Astrocyte of the hippocampus (primary cell): ENCODE data around the gene ZCCHC24.
A peak's percentile ranks its signal among the peaks of the same experiment; 100 is the strongest.

Source experiments
- DNase-seq: peaks from one replicate; pipeline ENCODE4 v3.0.0; 2011; ENCODE audit warnings: low read depth, low spot score

ZCCHC24 gene

GRCh38 chr10:79411546-79412495, 33.6 kb downstream of the ZCCHC24 start:
- no peak for DNase-seq

GRCh38 chr10:79410315-79411094, 34.9 kb downstream of the ZCCHC24 start:
- no peak for DNase-seq

GRCh38 chr10:79409726-79410085, 35.7 kb downstream of the ZCCHC24 start:
- no peak for DNase-seq

GRCh38 chr10:79409038-79409725, 36.2 kb downstream of the ZCCHC24 start:
- no peak for DNase-seq

- DNase-seq = peak; percentile 34
Measured at GRCh38 chr10:79407811-79408795, 37.3 kb downstream of the ZCCHC24 start.

- DNase-seq = no peak
Measured at GRCh38 chr10:79407423-79407796, 38.0 kb downstream of the ZCCHC24 start.

- DNase-seq = no peak
Measured at GRCh38 chr10:79406683-79407422, 38.6 kb downstream of the ZCCHC24 start.

GRCh38 chr10:79405995-79406515, 39.4 kb downstream of the ZCCHC24 start:
- no peak for DNase-seq

GRCh38 chr10:79405221-79405994, 40.0 kb downstream of the ZCCHC24 start:
- no peak for DNase-seq

- no peak for DNase-seq
Measured at GRCh38 chr10:79404690-79405131, 40.7 kb downstream of the ZCCHC24 start.

- DNase-seq = peak; percentile 61
Measured at GRCh38 chr10:79404231-79404609, 41.2 kb downstream of the ZCCHC24 start.

- peak; percentile 85 for DNase-seq
Measured at GRCh38 chr10:79403441-79404230, 41.8 kb downstream of the ZCCHC24 start.

- no peak for DNase-seq
Measured at GRCh38 chr10:79402951-79403350, 42.5 kb downstream of the ZCCHC24 start.

GRCh38 chr10:79402625-79402946, 42.8 kb downstream of the ZCCHC24 start:
- no peak for DNase-seq

- no peak for DNase-seq
Measured at GRCh38 chr10:79401015-79401921, 44.2 kb downstream of the ZCCHC24 start.

- DNase-seq = no peak
Measured at GRCh38 chr10:79400146-79401004, 45.0 kb downstream of the ZCCHC24 start.
